ENCODE data around the gene RAD21L1. TPM values are rescaled to one million over a fixed set of nuclear protein-coding genes. Genes with fewer than 3 reads are reported as not detected.

The RAD21L1 gene
- total and polyA plus RNA-seq, 11 donors: not detected

DNA sequence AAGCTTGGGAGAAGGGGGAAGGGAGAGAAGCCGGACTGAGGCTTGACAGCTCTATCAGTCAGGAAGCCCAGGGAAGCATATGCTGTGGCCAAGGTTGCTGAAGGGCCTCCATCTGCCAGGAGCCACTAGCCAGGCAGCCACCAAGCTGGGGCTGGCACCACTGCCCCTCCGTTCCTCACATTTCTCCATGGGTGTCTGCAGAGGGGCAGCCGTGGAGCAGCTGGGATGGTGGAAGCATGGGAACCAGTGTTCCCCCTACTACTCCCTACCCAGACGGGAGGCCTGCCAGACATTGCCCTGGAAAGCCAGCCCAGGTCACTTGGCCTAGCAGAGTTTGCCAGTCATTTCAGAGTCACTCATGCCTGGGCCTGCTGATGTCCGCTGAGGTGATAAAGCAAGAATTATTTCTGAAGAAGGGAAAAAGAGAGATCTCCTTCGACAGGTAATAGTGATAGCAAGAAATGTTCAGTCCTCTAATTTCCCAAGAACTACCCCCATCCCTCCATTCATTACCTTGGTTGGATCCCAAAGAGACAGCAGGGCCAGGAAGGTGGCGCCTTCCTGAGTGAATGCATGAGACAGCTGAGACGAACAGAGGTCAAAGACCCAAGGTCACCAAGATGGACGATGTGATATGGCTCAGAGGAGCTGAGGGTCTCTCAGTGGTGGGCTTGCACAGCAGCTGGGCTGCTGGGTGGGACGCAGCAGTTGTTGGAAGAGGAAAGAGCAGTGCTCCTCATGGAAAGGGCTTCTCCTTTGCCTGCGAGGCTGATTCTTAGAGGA is 62.1 kb downstream of the RAD21L1 start:
- Histone ChIP-seq H3K27me3 (no peaks in the 10 kb centered on the region), H3K27ac (peak overlapping the region in 2 of 12 donors; percentile 1 to 14), H3K9me3 (no peaks in the 10 kb centered on the region), H3K4me3 (no peak overlapping the region), H3K36me3 (no peaks in the 10 kb centered on the region), H3K4me1 (peaks cover 0 to 14% (median 5%) of the 10 kb centered on the region in 12 donors)
- WGBS, 4 donors: 73 to 86% (median 79%) methylated on average over 9 to 11 of the region's 11 CpGs
- peak in 3 of 4 donors; percentile 43 to 71 (median 47) for ATAC-seq
- peak in 1 of 5 donors; percentile 60 for DNase-seq
- no peak for TF ChIP-seq POLR2A (IDR thresholded peaks at IDR 0.05)
- TF ChIP-seq, protein P1, sequence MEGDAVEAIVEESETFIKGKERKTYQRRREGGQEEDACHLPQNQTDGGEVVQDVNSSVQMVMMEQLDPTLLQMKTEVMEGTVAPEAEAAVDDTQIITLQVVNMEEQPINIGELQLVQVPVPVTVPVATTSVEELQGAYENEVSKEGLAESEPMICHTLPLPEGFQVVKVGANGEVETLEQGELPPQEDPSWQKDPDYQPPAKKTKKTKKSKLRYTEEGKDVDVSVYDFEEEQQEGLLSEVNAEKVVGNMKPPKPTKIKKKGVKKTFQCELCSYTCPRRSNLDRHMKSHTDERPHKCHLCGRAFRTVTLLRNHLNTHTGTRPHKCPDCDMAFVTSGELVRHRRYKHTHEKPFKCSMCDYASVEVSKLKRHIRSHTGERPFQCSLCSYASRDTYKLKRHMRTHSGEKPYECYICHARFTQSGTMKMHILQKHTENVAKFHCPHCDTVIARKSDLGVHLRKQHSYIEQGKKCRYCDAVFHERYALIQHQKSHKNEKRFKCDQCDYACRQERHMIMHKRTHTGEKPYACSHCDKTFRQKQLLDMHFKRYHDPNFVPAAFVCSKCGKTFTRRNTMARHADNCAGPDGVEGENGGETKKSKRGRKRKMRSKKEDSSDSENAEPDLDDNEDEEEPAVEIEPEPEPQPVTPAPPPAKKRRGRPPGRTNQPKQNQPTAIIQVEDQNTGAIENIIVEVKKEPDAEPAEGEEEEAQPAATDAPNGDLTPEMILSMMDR (IDR thresholded peaks at IDR 0.05): no peak
- intact Hi-C loops (cut with DNase I): loop anchor here in 1 of 10 donors (10.0 kb wide), 1 partner anchor 63 kb away; the partner anchor contains the start of gene RAD21L1

DNA sequence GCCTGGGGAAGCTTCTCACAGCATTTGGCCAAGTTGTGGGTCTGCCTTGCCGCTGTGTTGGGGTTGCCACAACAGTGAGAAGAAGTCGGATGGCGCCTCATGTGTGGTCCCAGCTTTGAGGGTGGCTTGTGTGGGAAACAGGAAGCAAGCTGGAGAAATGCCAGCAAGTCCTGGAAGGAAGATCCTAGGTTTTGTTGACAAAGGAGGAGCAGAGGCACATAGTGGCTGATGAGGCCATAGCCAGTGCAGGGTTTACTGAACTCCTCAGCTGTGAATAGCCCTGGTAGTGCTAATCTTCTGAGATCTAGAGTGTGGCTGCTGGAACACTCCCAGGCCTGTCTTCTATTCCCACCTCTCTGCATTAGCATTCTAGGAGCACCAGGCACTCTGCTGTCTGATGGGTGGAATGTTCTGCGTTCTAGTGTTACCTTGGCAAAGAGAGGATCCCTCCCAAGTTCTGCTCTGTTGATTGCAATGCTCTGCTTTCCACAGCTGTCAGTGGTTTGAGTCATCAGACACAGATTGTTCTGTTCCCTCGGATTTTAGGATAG is 65.4 kb downstream of the RAD21L1 start:
- WGBS, 4 donors: 53 to 61% (median 55%) methylated on average over 5 of the region's 5 CpGs
- intact Hi-C loops (cut with DNase I): no loop called here

DNA sequence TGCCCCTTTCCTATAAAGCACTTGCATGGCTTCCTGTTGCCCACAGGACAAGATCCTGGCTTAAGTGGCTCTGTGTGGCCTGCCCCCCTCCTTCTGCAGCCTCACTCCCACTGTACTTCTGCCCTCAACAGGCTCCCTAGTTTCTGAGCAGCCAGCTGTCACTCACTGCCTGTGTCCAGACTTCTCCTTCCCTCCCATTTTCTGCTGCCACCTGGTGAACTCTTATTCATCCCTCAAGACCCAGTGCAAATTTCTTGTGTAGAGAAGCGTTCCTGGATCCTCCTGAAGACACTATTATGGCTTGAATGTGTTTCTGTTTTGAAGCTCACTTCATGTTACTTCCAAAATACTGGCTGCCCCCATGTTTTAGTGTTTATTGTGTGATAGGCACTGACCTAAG is 66.8 kb downstream of the RAD21L1 start:
- WGBS, 4 donors: 91 to 97% (median 95%) methylated on average over 1 of the region's 1 CpG
- TF ChIP-seq, protein P1 (IDR thresholded peaks at IDR 0.05): no peak
- no peak for TF ChIP-seq POLR2A (IDR thresholded peaks at IDR 0.05)
- intact Hi-C loops (cut with DNase I): no loop called here

More for the DNA sequence above, 65.4 kb downstream of the RAD21L1 start:
- Histone ChIP-seq H3K9me3 (no peaks in the 10 kb centered on the region), H3K4me3 (no peak overlapping the region), H3K36me3 (no peaks in the 10 kb centered on the region), H3K4me1 (peaks cover 0 to 11% (median 4%) of the 10 kb centered on the region in 12 donors), H3K27me3 (no peaks in the 10 kb centered on the region), H3K27ac (no peak overlapping the region)
- DNase-seq (no peak), ATAC-seq (peak in 2 of 4 donors; percentile 8 to 24)
- no peak for TF ChIP-seq POLR2A (IDR thresholded peaks at IDR 0.05)
- TF ChIP-seq, protein P1 (IDR thresholded peaks at IDR 0.05): no peak

GRCh38 chr20:1293641-1294379 is 68.0 kb downstream of the RAD21L1 start:
- no peak for ATAC-seq
- TF ChIP-seq POLR2A (IDR thresholded peaks at IDR 0.05): no peak

More for the DNA sequence above, 66.8 kb downstream of the RAD21L1 start:
- H3K4me1 ChIP-seq: peaks cover 0 to 10% (median 0%) of the 10 kb centered on the region in 12 donors
- no peak for ATAC-seq
- H3K9me3 ChIP-seq: no peaks in the 10 kb centered on the region
- H3K27me3 ChIP-seq: no peaks in the 10 kb centered on the region
- peaks cover 0 to 8% (median 0%) of the 10 kb centered on the region in 9 donors for H3K36me3 ChIP-seq
- H3K4me3 ChIP-seq: no peak overlapping the region
- no peak overlapping the region for H3K27ac ChIP-seq
- DNase-seq: no peak

More at GRCh38 chr20:1293641-1294379, 68.0 kb downstream of the RAD21L1 start:
- DNase-seq: no peak
- Histone ChIP-seq H3K4me3 (no peak overlapping the region), H3K9me3 (no peaks in the 10 kb centered on the region), H3K27me3 (no peaks in the 10 kb centered on the region), H3K27ac (no peak overlapping the region), H3K36me3 (peaks cover 0 to 11% (median 0%) of the 10 kb centered on the region in 9 donors), H3K4me1 (peaks cover 0 to 10% (median 0%) of the 10 kb centered on the region in 12 donors)
- intact Hi-C loops (cut with DNase I): no loop called here
- WGBS, 4 donors: 87 to 98% (median 90%) methylated on average over 4 to 6 of the region's 6 CpGs
